ENCODE data around the gene WDR33. TPM values are rescaled to one million over a fixed set of nuclear protein-coding genes. Genes with fewer than 3 reads are reported as not detected.

The WDR33 gene
- total RNA-seq, 3 donors from 2014 or later: 49.4 to 83.3 (median 50.1) TPM

- TF ChIP-seq CTCF (IDR thresholded peaks at IDR 0.05) (no peak), POLR2A (IDR thresholded peaks at IDR 0.05) (no peak), POLR2AphosphoS5 (IDR thresholded peaks at IDR 0.05) (no peak)
- H3K4me1 ChIP-seq: peaks cover 0 to 7% of the 10 kb centered on the region in 2 donors
- no peaks in the 10 kb centered on the region for H3K36me3 ChIP-seq
- H3K4me3 ChIP-seq: no peak overlapping the region
- intact Hi-C loops (cut with DNase I; ENCODE audit: low total_unique reads): no loop called here
- no peaks in the 10 kb centered on the region for H3K27me3 ChIP-seq
- H3K27ac ChIP-seq: no peak overlapping the region
- H3K9me3 ChIP-seq: no peaks in the 10 kb centered on the region
- DNase-seq (ENCODE audit: low spot score in 2 of 2): no peak
These were observed 41.4 kb upstream of the WDR33 start for GRCh38 chr2:127852388-127852787.

GRCh38 chr2:127847931-127848330 lies 37.0 kb upstream of the WDR33 start:
- Histone ChIP-seq H3K4me3 (no peak overlapping the region), H3K9me3 (no peaks in the 10 kb centered on the region), H3K4me1 (no peaks in the 10 kb centered on the region), H3K27ac (no peak overlapping the region), H3K27me3 (no peaks in the 10 kb centered on the region), H3K36me3 (no peaks in the 10 kb centered on the region)
- intact Hi-C loops (cut with DNase I; ENCODE audit: low total_unique reads): no loop called here
- TF ChIP-seq CTCF (IDR thresholded peaks at IDR 0.05) (no peak), POLR2AphosphoS5 (IDR thresholded peaks at IDR 0.05) (no peak), POLR2A (IDR thresholded peaks at IDR 0.05) (no peak)
- DNase-seq (ENCODE audit: low spot score in 2 of 2): no peak

- Histone ChIP-seq H3K4me1 (no peaks in the 10 kb centered on the region), H3K36me3 (no peaks in the 10 kb centered on the region), H3K9me3 (no peaks in the 10 kb centered on the region), H3K4me3 (no peak overlapping the region), H3K27ac (no peak overlapping the region), H3K27me3 (no peaks in the 10 kb centered on the region)
- DNase-seq (ENCODE audit: low spot score in 2 of 2): no peak
- TF ChIP-seq CTCF (IDR thresholded peaks at IDR 0.05) (no peak), POLR2AphosphoS5 (IDR thresholded peaks at IDR 0.05) (no peak), POLR2A (IDR thresholded peaks at IDR 0.05) (no peak)
- intact Hi-C loops (cut with DNase I; ENCODE audit: low total_unique reads): no loop called here
These were observed 34.0 kb upstream of the WDR33 start for GRCh38 chr2:127844973-127845372.

GRCh38 chr2:127843677-127844076 lies 32.7 kb upstream of the WDR33 start:
- TF ChIP-seq CTCF (IDR thresholded peaks at IDR 0.05) (no peak), POLR2AphosphoS5 (IDR thresholded peaks at IDR 0.05) (no peak), POLR2A (IDR thresholded peaks at IDR 0.05) (no peak)
- intact Hi-C loops (cut with DNase I; ENCODE audit: low total_unique reads): no loop called here
- no peaks in the 10 kb centered on the region for H3K36me3 ChIP-seq

GRCh38 chr2:127841466-127842178 lies 30.7 kb upstream of the WDR33 start:
- H3K27ac ChIP-seq: no peak overlapping the region
- H3K4me1 ChIP-seq: no peaks in the 10 kb centered on the region
- no peaks in the 10 kb centered on the region for H3K36me3 ChIP-seq
- no peak overlapping the region for H3K4me3 ChIP-seq
- intact Hi-C loops (cut with DNase I; ENCODE audit: low total_unique reads): loop anchor here (2.0 kb wide), 1 partner anchor 47 kb away; no protein-coding TSS in a partner anchor
- no peaks in the 10 kb centered on the region for H3K9me3 ChIP-seq
- H3K27me3 ChIP-seq: no peaks in the 10 kb centered on the region
- TF ChIP-seq POLR2A (IDR thresholded peaks at IDR 0.05): no peak
- TF ChIP-seq CTCF (IDR thresholded peaks at IDR 0.05): no peak
- no peak for TF ChIP-seq POLR2AphosphoS5 (IDR thresholded peaks at IDR 0.05)
- DNase-seq (ENCODE audit: low spot score in 2 of 2): no peak

More at GRCh38 chr2:127843677-127844076, 32.7 kb upstream of the WDR33 start:
- H3K27ac ChIP-seq: no peak overlapping the region
- no peaks in the 10 kb centered on the region for H3K9me3 ChIP-seq
- DNase-seq (ENCODE audit: low spot score in 2 of 2): no peak
- H3K4me1 ChIP-seq: no peaks in the 10 kb centered on the region
- H3K27me3 ChIP-seq: no peaks in the 10 kb centered on the region
- H3K4me3 ChIP-seq: no peak overlapping the region

Data from breast epithelium (tissue), 4 donors.